HCT116 (cell line): ENCODE results near the gene ANP32B. TPM values are rescaled to one million over a fixed set of nuclear protein-coding genes. Genes with fewer than 3 reads are reported as not detected.

ENCODE experiments used
- ATAC-seq: fragments of 200-7000 bp; cut with Tn5 transposase; 2 replicates; pipeline ENCODE4 v1.9.1; 2020; ENCODE audit warnings: mild to moderate bottlenecking, moderate library complexity
- BruUV-seq: library from RNA; stranded (reverse); fragments of 400-500 nt; replicated peaks from 2 replicates; lab custom pipeline; 2021; lab: Mats Ljungman, UMichigan
- CTCF ChIA-PET: fragments of 300-600 bp; sonication (Branson Sonifier 250); formaldehyde crosslinking; loops from one replicate; lab custom pipeline; 2021; ENCODE audit warnings: antibody characterized with exemption; lab: Charles Lee
- POLR2A ChIA-PET: fragments of 300-600, 350-600 bp; sonication (Branson Sonifier 250); formaldehyde crosslinking; loops from one replicate; lab custom pipeline; 2021; ENCODE audit warnings: antibody characterized with exemption; lab: Charles Lee
- RAD21 ChIA-PET, 2 experiments: fragments of 300-600 bp; sonication (Branson Sonifier 250); formaldehyde crosslinking; loops; one replicate each; lab custom pipeline; 2023; ENCODE audit warnings: low total read pairs in 2 of 2; ENCODE audit not compliant: uncharacterized antibody in 2 of 2, unreplicated experiment in 2 of 2, low non-redundant PET in 1 of 2; lab: Charles Lee
- DNase-seq: peaks from one replicate; pipeline ENCODE4 v3.0.0-alpha.2; 2010; ENCODE audit warnings: low read depth, low spot score
- H2AFZ ChIP-seq: fragments of 200-600 bp; shearing (Covaris generic), sonication (generic); 2 replicates; pipeline ENCODE4 v1.6.1; 2017; ENCODE audit warnings: low read depth, mixed run types, mixed read lengths, antibody characterized with exemption, low read length; ENCODE audit not compliant: poor library complexity, severe bottlenecking
- H3K27ac ChIP-seq: 2 replicates; pipeline ENCODE4 v1.5.1; 2012; ENCODE audit warnings: low read depth, low read length
- H3K27me3 ChIP-seq: fragments of 200-600 bp; sonication (generic); 2 replicates; pipeline ENCODE4 v1.6.1; 2016; ENCODE audit warnings: mixed run types, low read length, mixed read lengths; ENCODE audit not compliant: insufficient read depth
- H3K36me3 ChIP-seq, 2 experiments: fragments of 200-500 bp in 1 of 2; fragments of 200-600 bp in 1 of 2; sonication (Bioruptor generic) in 1 of 2; sonication (generic) in 1 of 2; 2 replicates each; pipeline versions ENCODE4 v1.5.1 to v1.6.1; 2014 to 2016; ENCODE audit warnings: low read length in 2 of 2, inconsistent platforms in 1 of 2, mixed read lengths in 1 of 2, mixed run types in 1 of 2; ENCODE audit not compliant: insufficient read depth in 2 of 2, control insufficient read depth in 1 of 2
- H3K4me1 ChIP-seq, 2 experiments: fragments of 200-600 bp in 1 of 2; sonication (generic) in 1 of 2; 2 replicates each; pipeline versions ENCODE4 v1.5.1 to v1.6.1; 2012 to 2017; ENCODE audit warnings: low read length in 2 of 2, inconsistent platforms in 1 of 2, mild to moderate bottlenecking in 1 of 2, mixed read lengths in 1 of 2, mixed run types in 1 of 2, moderate library complexity in 1 of 2; ENCODE audit not compliant: insufficient read depth in 2 of 2, control insufficient read depth in 1 of 2
- H3K4me2 ChIP-seq: fragments of 200-600 bp; sonication (generic); 2 replicates; pipeline ENCODE4 v1.6.1; 2017; ENCODE audit warnings: mixed run types, low read length, mixed read lengths
- H3K4me3 ChIP-seq, 2 experiments: fragments of 200-600 bp in 1 of 2; sonication (generic) in 1 of 2; replicated peaks in 1 of 2; 2 replicates each; pipeline ENCODE4 v1.5.1; 2011 to 2016; ENCODE audit warnings: low read length in 2 of 2, control low read depth in 1 of 2, low read depth in 1 of 2, mild to moderate bottlenecking in 1 of 2, mixed read lengths in 1 of 2, mixed run types in 1 of 2
- H3K79me2 ChIP-seq: fragments of 200-600 bp; sonication (generic); 2 replicates; pipeline ENCODE4 v1.6.1; 2017; ENCODE audit warnings: mild to moderate bottlenecking, mixed run types, low read length, moderate library complexity, mixed read lengths; ENCODE audit not compliant: insufficient read depth
- H3K9ac ChIP-seq: fragments of 200-600 bp; sonication (generic); 2 replicates; pipeline ENCODE4 v1.6.1; 2016; ENCODE audit warnings: low read length, mixed read lengths
- H3K9me2 ChIP-seq: fragments of 200-600 bp; sonication (generic), shearing (Covaris generic); 2 replicates; pipeline ENCODE4 v1.6.1; 2017; ENCODE audit warnings: mixed run types, mild to moderate bottlenecking, moderate library complexity; ENCODE audit not compliant: insufficient read depth
- H3K9me3 ChIP-seq, 2 experiments: fragments of 200-500 bp in 1 of 2; fragments of 200-600 bp in 1 of 2; sonication (Bioruptor generic) in 1 of 2; sonication (generic) in 1 of 2; 2 replicates each; pipeline ENCODE4 v1.6.1; 2014 to 2017; ENCODE audit warnings: low read length in 2 of 2, mixed read lengths in 2 of 2, inconsistent platforms in 1 of 2, low read depth in 1 of 2, mild to moderate bottlenecking in 1 of 2, mixed run types in 1 of 2, moderate library complexity in 1 of 2; ENCODE audit not compliant: control insufficient read depth in 1 of 2, insufficient read depth in 1 of 2
- H4K20me1 ChIP-seq: fragments of 200-600 bp; sonication (generic), shearing (Covaris generic); 2 replicates; pipeline ENCODE4 v1.6.1; 2017; ENCODE audit warnings: mixed run types, mild to moderate bottlenecking, moderate library complexity; ENCODE audit not compliant: insufficient read depth
- JUND ChIP-seq: IDR thresholded peaks from 2 replicates; pipeline ENCODE4 v1.6.1; 2012
- POLR2A ChIP-seq: IDR thresholded peaks from 2 replicates; pipeline ENCODE4 v1.7.0; 2011; ENCODE audit warnings: borderline replicate concordance; ENCODE audit not compliant: insufficient read depth, insufficient read length; ENCODE audit errors: extremely low read depth
- POLR2AphosphoS5 ChIP-seq: IDR thresholded peaks from 2 replicates; pipeline ENCODE4 v1.6.1; 2011; ENCODE audit warnings: mild to moderate bottlenecking, low read depth, low read length, moderate library complexity
- RAD21 ChIP-seq: IDR thresholded peaks from 2 replicates; pipeline ENCODE4 v1.6.1; 2012; ENCODE audit warnings: low read depth, mild to moderate bottlenecking
- SP1 ChIP-seq: IDR thresholded peaks from 2 replicates; pipeline ENCODE4 v1.6.1; 2012; ENCODE audit warnings: low read depth
- ZFX ChIP-seq: fragments of 450-650 bp; IDR thresholded peaks from 2 replicates; pipeline ENCODE4 v1.6.1; 2017
- ZNF274 ChIP-seq: fragments of 200-500 bp; sonication (Bioruptor generic); IDR thresholded peaks from 2 replicates; pipeline ENCODE4 v1.6.1; 2014; ENCODE audit warnings: mild to moderate bottlenecking, low read depth, low read length, inconsistent platforms
- intact Hi-C: fragments of 100-400 bp; cut with micrococcal nuclease; formaldehyde crosslinking; loops from 2 replicates; pipeline ENCODE4 v1.10.0; 2022
- total RNA-seq: library from RNA; stranded (reverse); gene quantifications from one replicate; pipeline ENCODE4 v1.2.1, GENCODE V29; 2021; ENCODE audit not compliant: unreplicated experiment
- TF ChIP-seq, protein P1 (sequence below), 3 experiments: fragments of 200-600 bp in 1 of 3; sonication (generic) in 1 of 3; IDR thresholded peaks in 2 of 3; conservative IDR thresholded peaks in 1 of 3; 2 replicates each; pipeline ENCODE4 v1.5.1; 2012 to 2017; ENCODE audit warnings: low read depth in 2 of 3, low read length in 2 of 3, antibody characterized with exemption in 1 of 3, borderline replicate concordance in 1 of 3, control low read depth in 1 of 3, mild to moderate bottlenecking in 1 of 3, mixed read lengths in 1 of 3, mixed run types in 1 of 3, moderate library complexity in 1 of 3; ENCODE audit not compliant: insufficient read depth in 1 of 3

Gene ANP32B
- total RNA-seq, 1 experiment from 2014 or later, result 206 TPM

DNA sequence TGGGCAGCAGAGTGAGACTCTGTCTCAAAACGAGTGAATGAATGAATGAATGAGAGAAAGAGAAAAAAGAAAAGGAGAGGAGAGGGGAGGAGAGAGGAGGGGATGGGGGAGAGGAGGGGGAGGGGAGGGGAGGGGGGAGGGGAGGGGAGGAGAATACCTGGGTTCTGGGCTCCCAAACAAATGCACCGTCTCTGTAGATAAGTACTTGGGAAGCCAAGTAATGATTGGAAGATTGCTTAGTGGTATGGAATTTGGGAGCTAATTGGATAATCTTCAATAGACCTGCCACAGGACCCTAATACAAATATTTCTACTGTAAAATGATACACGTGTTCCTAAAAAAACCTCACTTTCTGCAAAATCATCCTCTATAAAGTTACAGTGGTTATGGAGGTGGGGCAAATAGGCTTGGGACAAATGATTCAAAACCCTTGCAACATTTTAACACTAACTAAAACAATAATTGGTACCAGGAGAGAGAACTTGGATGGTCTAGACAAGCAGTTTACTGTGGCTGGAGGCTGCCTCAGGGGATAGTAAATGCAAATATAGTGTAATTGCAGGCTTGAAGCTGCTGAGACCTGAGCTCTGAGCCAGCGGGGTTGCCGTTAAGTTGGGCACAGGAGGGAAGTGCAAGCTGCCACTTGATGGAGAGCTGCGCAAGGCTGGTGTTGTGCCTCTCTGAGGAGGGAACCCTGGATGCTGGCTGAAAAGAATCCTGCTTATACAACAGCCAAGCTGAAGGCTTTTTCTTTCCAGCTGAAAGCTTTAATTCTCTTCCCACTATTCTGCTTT lies 48.6 kb upstream of the ANP32B start (continued):
- TF ChIP-seq RAD21, result no peak
- TF ChIP-seq SP1, result no peak
- TF ChIP-seq JUND, result no peak

DNA sequence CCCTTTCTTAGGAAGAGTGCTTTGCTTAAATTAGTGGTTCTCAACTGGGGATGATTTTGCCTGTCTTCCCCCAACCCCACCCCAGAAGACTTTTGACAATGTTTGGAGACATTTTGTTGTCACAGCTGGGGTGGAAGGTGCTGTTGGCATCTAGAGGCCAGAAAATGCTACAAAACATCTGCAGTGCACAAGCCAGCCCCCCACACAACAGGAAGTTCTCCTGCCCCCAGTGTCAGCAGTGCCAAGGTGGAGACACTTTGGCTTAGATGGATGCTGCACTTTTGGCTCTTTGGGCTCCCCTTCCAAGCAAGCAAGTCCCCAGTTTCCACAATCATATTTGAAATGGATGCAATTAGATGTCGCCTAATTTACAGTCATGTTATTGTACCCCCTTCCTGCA lies 47.9 kb upstream of the ANP32B start:
- Histone ChIP-seq H4K20me1 (no peaks in the 10 kb centered on the region), H3K27ac (no peak overlapping the region), H3K9me3 (no peaks in the 10 kb centered on the region), H2AFZ (no peak overlapping the region), H3K79me2 (no peaks in the 10 kb centered on the region), H3K9me2 (no peaks in the 10 kb centered on the region), H3K4me2 (no peak overlapping the region), H3K4me3 (no peak overlapping the region), H3K36me3 (no peaks in the 10 kb centered on the region), H3K9ac (no peak overlapping the region), H3K27me3 (peaks cover 24% of the 10 kb centered on the region), H3K4me1 (no peaks in the 10 kb centered on the region)
- BruUV-seq, result no TSS peak
- RAD21 ChIA-PET, result no interaction called here
- DNase-seq (no peak), ATAC-seq (no peak)
- CTCF ChIA-PET, result interaction anchor here (0.9 to 1.0 kb wide), 2 partner anchors 13 to 45 kb away, joined by 3 read pairs; partner anchors contain the start of gene TRMO
- POLR2A ChIA-PET, result interaction anchor here (1.0 kb wide), 1 partner anchor 26 kb away, joined by 3 read pairs; no protein-coding TSS in a partner anchor
- intact Hi-C loops, result loop anchor here (5.0 kb wide), 1 partner anchor 97 kb away; no protein-coding TSS in a partner anchor
- TF ChIP-seq, protein P1, sequence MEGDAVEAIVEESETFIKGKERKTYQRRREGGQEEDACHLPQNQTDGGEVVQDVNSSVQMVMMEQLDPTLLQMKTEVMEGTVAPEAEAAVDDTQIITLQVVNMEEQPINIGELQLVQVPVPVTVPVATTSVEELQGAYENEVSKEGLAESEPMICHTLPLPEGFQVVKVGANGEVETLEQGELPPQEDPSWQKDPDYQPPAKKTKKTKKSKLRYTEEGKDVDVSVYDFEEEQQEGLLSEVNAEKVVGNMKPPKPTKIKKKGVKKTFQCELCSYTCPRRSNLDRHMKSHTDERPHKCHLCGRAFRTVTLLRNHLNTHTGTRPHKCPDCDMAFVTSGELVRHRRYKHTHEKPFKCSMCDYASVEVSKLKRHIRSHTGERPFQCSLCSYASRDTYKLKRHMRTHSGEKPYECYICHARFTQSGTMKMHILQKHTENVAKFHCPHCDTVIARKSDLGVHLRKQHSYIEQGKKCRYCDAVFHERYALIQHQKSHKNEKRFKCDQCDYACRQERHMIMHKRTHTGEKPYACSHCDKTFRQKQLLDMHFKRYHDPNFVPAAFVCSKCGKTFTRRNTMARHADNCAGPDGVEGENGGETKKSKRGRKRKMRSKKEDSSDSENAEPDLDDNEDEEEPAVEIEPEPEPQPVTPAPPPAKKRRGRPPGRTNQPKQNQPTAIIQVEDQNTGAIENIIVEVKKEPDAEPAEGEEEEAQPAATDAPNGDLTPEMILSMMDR (IDR thresholded peaks at IDR 0.05 in 2 of 3, conservative IDR thresholded peaks at IDR 0.05 in 1 of 3; ENCODE audit: borderline replicate concordance in 1 of 3, insufficient read depth in 1 of 3, low read depth in 2 of 3, low read length in 2 of 3), result no peak
- TF ChIP-seq POLR2AphosphoS5 (no peak), SP1 (no peak), POLR2A (no peak), ZFX (no peak), ZNF274 (no peak), RAD21 (no peak)
